Small intestine (tissue), 7 donors: Measurements from ENCODE around the gene GRIK2. TPM values are rescaled to one million over a fixed set of nuclear protein-coding genes. Genes with fewer than 3 reads are reported as not detected.

Source experiments
- DNase-seq, 2 donors: peaks; one replicate each; pipeline versions ENCODE4 v3.0.0 to v3.0.0-alpha.2; 2013
- FAIRE-seq: peaks from 2 replicates; lab custom pipeline; 2012; peaks lifted over from hg19 to GRCh38; lab: Jason Lieb, UNC
- H3K27ac ChIP-seq, 3 donors: one replicate each; pipeline ENCODE4 v1.5.1; 2013; ENCODE audit warnings: low read length in 2 of 3, mild to moderate bottlenecking in 2 of 3, control low read depth in 1 of 3, inconsistent platforms in 1 of 3, low read depth in 1 of 3, moderate library complexity in 1 of 3
- H3K27me3 ChIP-seq, 3 donors: one replicate each; pipeline ENCODE4 v1.6.1; 2013; ENCODE audit warnings: low read length in 3 of 3, inconsistent platforms in 1 of 3; ENCODE audit not compliant: control insufficient read depth in 3 of 3, insufficient read depth in 3 of 3
- H3K36me3 ChIP-seq, 3 donors: one replicate each; pipeline ENCODE4 v1.6.1; 2013; ENCODE audit warnings: low read length in 3 of 3, inconsistent platforms in 1 of 3, low read depth in 1 of 3, mild to moderate bottlenecking in 1 of 3, moderate library complexity in 1 of 3; ENCODE audit not compliant: control insufficient read depth in 3 of 3, insufficient read depth in 2 of 3
- H3K4me1 ChIP-seq, 3 donors: one replicate each; pipeline ENCODE4 v1.6.1; 2013; ENCODE audit warnings: low read length in 2 of 3, inconsistent platforms in 1 of 3, low read depth in 1 of 3, mild to moderate bottlenecking in 1 of 3, moderate library complexity in 1 of 3; ENCODE audit not compliant: control insufficient read depth in 3 of 3, insufficient read depth in 2 of 3
- H3K4me3 ChIP-seq, 3 donors: one replicate each; pipeline ENCODE4 v1.5.1; 2013; ENCODE audit warnings: low read length in 3 of 3, control low read depth in 1 of 3, inconsistent platforms in 1 of 3, low read depth in 1 of 3, mild to moderate bottlenecking in 1 of 3, moderate library complexity in 1 of 3
- H3K9me3 ChIP-seq, 2 donors: one replicate each; pipeline ENCODE4 v1.6.1; 2013; ENCODE audit warnings: low read depth in 1 of 2, low read length in 1 of 2; ENCODE audit not compliant: control insufficient read depth in 2 of 2, insufficient read depth in 1 of 2
- WGBS, 3 donors: extraction: QIAGEN DNeasy Blood & Tissue Kit; methylation state at CpG; one replicate each; pipeline ENCODE4 v1.1.7; 2013; 5-methylcytosine and 5-hydroxymethylcytosine counted together
- polyA plus RNA-seq, 4 donors: library from polyadenylated mRNA; stranded (reverse) in 3 of 4; unstranded in 1 of 4; fragments of 200-250 nt in 3 of 4; fragments of 120-200 nt in 1 of 4; gene quantifications; one replicate each; pipeline versions ENCODE4 v1.2.1 to v1.2.3, GENCODE V29; 2013
- donor health status: healthy with polysubstance abuse.
- donor health status: control.
- donor health status: control.
- donor health status: Bipolar disorder and iron deficiency.
- donor health status: healthy.

GRIK2 gene
- polyA plus RNA-seq, 4 donors = 0.27 to 1.4 (median 0.54) TPM; not detected in 1

GRCh38 chr6:101730954-101731353, 337.4 kb downstream of the GRIK2 start:
- Histone ChIP-seq H3K36me3 (no peaks in the 10 kb centered on the region), H3K4me3 (no peak overlapping the region), H3K4me1 (no peaks in the 10 kb centered on the region), H3K9me3 (no peaks in the 10 kb centered on the region), H3K27me3 (no peaks in the 10 kb centered on the region), H3K27ac (no peak overlapping the region)
- DNase-seq (no peak), FAIRE-seq (no peak)
- WGBS, 3 donors = 27 to 38% (median 32%) methylated on average over 2 of the region's 2 CpGs

- no peak overlapping the region for H3K4me3 ChIP-seq
- FAIRE-seq (no peak), DNase-seq (no peak)
- no peaks in the 10 kb centered on the region for H3K36me3 ChIP-seq
- H3K9me3 ChIP-seq = peaks cover 0 to 4% of the 10 kb centered on the region in 2 donors
- no peaks in the 10 kb centered on the region for H3K27me3 ChIP-seq
- H3K4me1 ChIP-seq = no peaks in the 10 kb centered on the region
- H3K27ac ChIP-seq = no peak overlapping the region
Measured at GRCh38 chr6:101733899-101734298, 340.4 kb downstream of the GRIK2 start.

GRCh38 chr6:101738481-101738880, 345.0 kb downstream of the GRIK2 start:
- no peaks in the 10 kb centered on the region for H3K36me3 ChIP-seq
- no peak overlapping the region for H3K27ac ChIP-seq
- H3K4me1 ChIP-seq = no peaks in the 10 kb centered on the region
- H3K27me3 ChIP-seq = no peaks in the 10 kb centered on the region
- DNase-seq (no peak), FAIRE-seq (no peak)
- H3K9me3 ChIP-seq = peaks cover 0 to 4% of the 10 kb centered on the region in 2 donors
- 39 to 75% (median 50%) methylated on average over 1 of the region's 1 CpG for WGBS, 3 donors
- no peak overlapping the region for H3K4me3 ChIP-seq

- no peaks in the 10 kb centered on the region for H3K36me3 ChIP-seq
- no peak overlapping the region for H3K27ac ChIP-seq
- H3K27me3 ChIP-seq = no peaks in the 10 kb centered on the region
- FAIRE-seq (no peak), DNase-seq (no peak)
- H3K4me3 ChIP-seq = no peak overlapping the region
- H3K4me1 ChIP-seq = no peaks in the 10 kb centered on the region
- peaks cover 0 to 4% of the 10 kb centered on the region in 2 donors for H3K9me3 ChIP-seq
- WGBS, 3 donors = 34 to 43% (median 38%) methylated on average over 2 of the region's 2 CpGs
Measured at GRCh38 chr6:101740631-101741030, 347.1 kb downstream of the GRIK2 start.

GRCh38 chr6:101741474-101742171, 348.1 kb downstream of the GRIK2 start:
- H3K36me3 ChIP-seq = no peaks in the 10 kb centered on the region
- H3K27me3 ChIP-seq = no peaks in the 10 kb centered on the region
- no peak overlapping the region for H3K4me3 ChIP-seq
- DNase-seq (no peak), FAIRE-seq (no peak)
- 39 to 51% (median 47%) methylated on average over 2 of the region's 2 CpGs for WGBS, 3 donors
- H3K4me1 ChIP-seq = no peaks in the 10 kb centered on the region
- H3K27ac ChIP-seq = no peak overlapping the region
- no peaks in the 10 kb centered on the region for H3K9me3 ChIP-seq

- Histone ChIP-seq H3K36me3 (no peaks in the 10 kb centered on the region), H3K27ac (no peak overlapping the region), H3K4me1 (no peaks in the 10 kb centered on the region), H3K27me3 (no peaks in the 10 kb centered on the region), H3K4me3 (no peak overlapping the region), H3K9me3 (no peaks in the 10 kb centered on the region)
- FAIRE-seq = no peak
- DNase-seq = no peak
Measured at GRCh38 chr6:101747160-101747559, 353.7 kb downstream of the GRIK2 start.

- FAIRE-seq (no peak), DNase-seq (no peak)
- no peaks in the 10 kb centered on the region for H3K4me1 ChIP-seq
Measured at GRCh38 chr6:101747716-101748115, 354.2 kb downstream of the GRIK2 start.

GRCh38 chr6:101755931-101756330, 362.4 kb downstream of the GRIK2 start:
- H3K36me3 ChIP-seq = no peaks in the 10 kb centered on the region
- WGBS, 3 donors = 93 to 96% (median 94%) methylated on average over 1 of the region's 1 CpG
- DNase-seq = no peak
- no peak for FAIRE-seq
- no peaks in the 10 kb centered on the region for H3K9me3 ChIP-seq
- no peaks in the 10 kb centered on the region for H3K4me1 ChIP-seq
- H3K4me3 ChIP-seq = no peak overlapping the region
- H3K27me3 ChIP-seq = no peaks in the 10 kb centered on the region
- H3K27ac ChIP-seq = no peak overlapping the region

More at GRCh38 chr6:101747716-101748115, 354.2 kb downstream of the GRIK2 start:
- WGBS, 3 donors = 13 to 38% (median 14%) methylated on average over 1 of the region's 1 CpG
- Histone ChIP-seq H3K4me3 (no peak overlapping the region), H3K27ac (no peak overlapping the region), H3K9me3 (no peaks in the 10 kb centered on the region), H3K27me3 (no peaks in the 10 kb centered on the region), H3K36me3 (no peaks in the 10 kb centered on the region)

GRCh38 chr6:101758368-101758767, 364.9 kb downstream of the GRIK2 start:
- 67 to 92% (median 77%) methylated on average over 1 of the region's 1 CpG for WGBS, 3 donors

More at GRCh38 chr6:101758368-101758767, 364.9 kb downstream of the GRIK2 start:
- no peaks in the 10 kb centered on the region for H3K36me3 ChIP-seq
- no peak overlapping the region for H3K4me3 ChIP-seq
- no peaks in the 10 kb centered on the region for H3K9me3 ChIP-seq
- FAIRE-seq = no peak
- no peak overlapping the region for H3K27ac ChIP-seq
- DNase-seq = no peak
- no peaks in the 10 kb centered on the region for H3K27me3 ChIP-seq
- no peaks in the 10 kb centered on the region for H3K4me1 ChIP-seq
